HCT116 (cell line): ENCODE measurements around the gene TEX101.

Experiments used
- CBX3 ChIP-seq: IDR thresholded peaks from 2 replicates; pipeline ENCODE4 v1.6.1; 2012; ENCODE audit warnings: low read depth
- CTCF ChIP-seq, 3 experiments: fragments of 200-600 bp in 1 of 3; sonication (generic) in 1 of 3; IDR thresholded peaks in 2 of 3; conservative IDR thresholded peaks in 1 of 3; 2 replicates each; pipeline ENCODE4 v1.5.1; 2012 to 2017; ENCODE audit warnings: low read depth in 2 of 3, low read length in 2 of 3, antibody characterized with exemption in 1 of 3, borderline replicate concordance in 1 of 3, control low read depth in 1 of 3, mild to moderate bottlenecking in 1 of 3, mixed read lengths in 1 of 3, mixed run types in 1 of 3, moderate library complexity in 1 of 3; ENCODE audit not compliant: insufficient read depth in 1 of 3
- EGR1 ChIP-seq: IDR thresholded peaks from 2 replicates; pipeline ENCODE4 v1.6.1; 2012; ENCODE audit warnings: low read depth
- EZH2 ChIP-seq: fragments of 200-600 bp; sonication (generic); IDR thresholded peaks from 2 replicates; pipeline ENCODE4 v1.6.1; 2017; ENCODE audit warnings: antibody characterized with exemption, mixed run types
- JUND ChIP-seq: IDR thresholded peaks from 2 replicates; pipeline ENCODE4 v1.6.1; 2012
- MAX ChIP-seq: IDR thresholded peaks from 2 replicates; pipeline ENCODE4 v1.6.1; 2012
- POLR2A ChIP-seq: IDR thresholded peaks from 2 replicates; pipeline ENCODE4 v1.7.0; 2011; ENCODE audit warnings: borderline replicate concordance; ENCODE audit not compliant: insufficient read depth, insufficient read length; ENCODE audit errors: extremely low read depth
- POLR2AphosphoS5 ChIP-seq: IDR thresholded peaks from 2 replicates; pipeline ENCODE4 v1.6.1; 2011; ENCODE audit warnings: mild to moderate bottlenecking, low read depth, low read length, moderate library complexity
- RAD21 ChIP-seq: IDR thresholded peaks from 2 replicates; pipeline ENCODE4 v1.6.1; 2012; ENCODE audit warnings: low read depth, mild to moderate bottlenecking
- SP1 ChIP-seq: IDR thresholded peaks from 2 replicates; pipeline ENCODE4 v1.6.1; 2012; ENCODE audit warnings: low read depth
- TCF7L2 ChIP-seq: IDR thresholded peaks from 2 replicates; pipeline ENCODE4 v1.7.0; 2011; ENCODE audit warnings: borderline replicate concordance, inconsistent platforms; ENCODE audit not compliant: insufficient read depth, insufficient read length; ENCODE audit errors: extremely low read depth
- YY1 ChIP-seq: IDR thresholded peaks from 2 replicates; pipeline ENCODE4 v1.6.1; 2011; ENCODE audit warnings: low read length, low read depth, moderate library complexity, mild to moderate bottlenecking; ENCODE audit not compliant: insufficient replicate concordance; ENCODE audit errors: extremely low read depth
- ZNF274 ChIP-seq: fragments of 200-500 bp; sonication (Bioruptor generic); IDR thresholded peaks from 2 replicates; pipeline ENCODE4 v1.6.1; 2014; ENCODE audit warnings: mild to moderate bottlenecking, low read depth, low read length, inconsistent platforms

- TF ChIP-seq CBX3: no peak
- TF ChIP-seq EZH2: no peak
- TF ChIP-seq CTCF (IDR thresholded peaks at IDR 0.05 in 2 of 3, conservative IDR thresholded peaks at IDR 0.05 in 1 of 3; ENCODE audit: borderline replicate concordance in 1 of 3, insufficient read depth in 1 of 3, low read depth in 2 of 3, low read length in 2 of 3): no peak
- TF ChIP-seq MAX: no peak
- TF ChIP-seq POLR2AphosphoS5: no peak
- TF ChIP-seq JUND: no peak
- no peak for TF ChIP-seq SP1
- no peak for TF ChIP-seq ZNF274
- no peak for TF ChIP-seq POLR2A
- no peak for TF ChIP-seq EGR1
- no peak for TF ChIP-seq YY1
- no peak for TF ChIP-seq TCF7L2
- TF ChIP-seq RAD21: no peak
Measured at GRCh38 chr19:43444531-43445287, 30.0 kb downstream of the TEX101 start.
